T-helper 22 cell (primary cell): Measurements from ENCODE around the gene MEIOB.
"Not testable (repeated sequence)": the region's sequence is repeated elsewhere in the genome, so short reads cannot be mapped to it uniquely, and the experiment has no call there.

Experiments
- DNase-seq: peaks from one replicate; pipeline ENCODE4 v3.0.0-alpha.2; 2020; ENCODE audit warnings: low read depth

The MEIOB gene

DNA sequence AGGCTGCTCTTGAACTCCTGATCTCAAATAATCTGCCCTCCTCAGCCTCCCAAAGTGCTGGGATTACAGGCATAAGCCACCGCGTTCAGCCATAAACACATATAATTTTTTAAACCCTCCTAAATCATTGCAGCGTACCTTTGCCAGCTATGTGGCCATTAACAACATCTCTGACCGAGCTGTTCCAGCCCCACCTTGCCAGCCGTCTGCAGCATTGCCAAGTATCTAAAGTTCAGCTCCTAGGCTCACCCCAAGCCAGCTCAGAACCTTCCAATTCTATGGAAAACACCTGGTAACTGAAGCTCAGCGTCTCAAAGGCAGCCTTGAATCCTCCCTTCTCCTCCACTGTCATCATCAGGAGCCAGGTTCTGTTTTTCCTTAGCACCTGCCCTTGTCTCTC is 5.1 kb upstream of the MEIOB start:
- no peak for DNase-seq

DNA sequence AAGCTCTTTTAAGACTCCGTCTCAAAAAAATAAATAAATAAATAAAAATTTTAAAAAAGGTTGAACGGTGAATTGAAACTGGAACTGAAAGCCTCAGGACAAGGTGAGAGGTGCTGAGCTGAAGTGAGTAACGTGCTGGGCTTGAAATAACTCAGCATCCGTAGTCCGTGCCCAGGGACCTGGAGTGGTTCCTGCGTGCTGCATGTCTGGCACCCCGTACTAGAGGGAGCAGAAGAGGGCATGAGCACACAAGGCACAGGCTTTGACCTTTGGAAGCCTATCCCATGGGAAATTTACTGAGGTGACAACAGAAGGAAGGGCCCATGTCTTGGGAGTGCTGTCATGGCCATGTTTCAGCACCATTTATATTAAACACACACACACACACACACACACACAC is 4.5 kb upstream of the MEIOB start:
- DNase-seq: no peak

DNA sequence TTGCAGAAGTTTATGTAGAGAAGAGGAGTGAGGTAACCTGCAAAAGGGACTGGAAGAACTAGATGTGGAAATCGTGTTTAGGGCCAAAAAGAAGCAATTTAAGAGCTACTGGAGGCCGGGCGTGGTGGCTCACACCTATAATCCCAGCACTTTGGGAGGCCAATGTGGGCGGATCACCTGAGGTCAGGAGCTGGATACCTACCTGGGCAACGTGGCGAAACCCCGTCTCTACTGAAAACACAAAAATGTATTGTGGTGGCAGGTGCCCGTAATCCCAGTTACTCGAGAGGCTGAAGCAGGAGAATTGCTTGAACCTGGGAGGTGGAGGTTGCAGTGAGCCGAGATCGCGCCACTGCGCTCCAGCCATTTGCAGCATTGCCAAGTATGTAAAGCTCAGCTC is 4.1 kb upstream of the MEIOB start:
- not testable (repeated sequence) for DNase-seq

GRCh38 chr16:1874854-1875253 is 2.9 kb upstream of the MEIOB start:
- DNase-seq: no peak

- no peak for DNase-seq
Observed at GRCh38 chr16:1870365-1871082, 1.4 kb downstream of the MEIOB start.

GRCh38 chr16:1865902-1866690 is 5.9 kb downstream of the MEIOB start:
- DNase-seq: no peak

DNA sequence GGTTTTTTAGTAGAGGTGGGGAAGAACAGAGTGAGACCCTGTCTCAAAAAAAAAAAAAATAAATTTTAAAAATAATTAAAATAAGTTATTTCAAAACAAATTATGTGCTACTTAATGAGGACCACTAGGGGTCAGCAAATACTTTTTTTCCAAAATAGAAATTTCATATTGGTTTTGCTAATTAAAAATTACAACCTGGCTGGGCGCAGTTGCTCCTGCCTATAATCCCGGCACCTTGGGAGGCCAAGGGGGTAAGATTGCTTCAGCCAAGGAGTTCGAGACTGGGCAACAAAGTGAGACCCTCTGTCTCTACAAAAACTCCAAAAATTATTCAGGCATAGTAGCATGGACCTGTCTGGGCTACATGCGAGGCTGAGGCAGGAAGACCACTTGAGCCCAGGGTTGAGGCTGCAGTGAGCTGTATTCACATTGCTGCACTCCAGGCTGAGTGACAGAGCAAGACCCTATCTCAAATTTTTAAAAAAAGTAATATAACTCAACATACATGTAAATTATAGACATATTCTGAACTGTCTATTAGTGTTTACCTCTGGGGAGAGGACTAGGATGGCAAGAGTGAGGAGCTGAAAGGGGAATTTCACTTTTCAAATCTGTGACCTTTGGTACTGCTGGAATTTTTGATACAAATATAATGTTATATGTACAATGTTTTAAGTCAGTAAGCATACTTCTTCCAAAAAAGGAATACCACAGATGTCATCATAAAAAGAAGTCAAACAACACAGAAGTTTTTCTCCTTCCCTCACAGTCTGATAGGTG is 8.1 kb downstream of the MEIOB start:
- DNase-seq: no peak

GRCh38 chr16:1862394-1862793 is 9.6 kb downstream of the MEIOB start:
- no peak for DNase-seq

- no peak for DNase-seq
Observed at GRCh38 chr16:1861730-1862129, 10.2 kb downstream of the MEIOB start.

DNA sequence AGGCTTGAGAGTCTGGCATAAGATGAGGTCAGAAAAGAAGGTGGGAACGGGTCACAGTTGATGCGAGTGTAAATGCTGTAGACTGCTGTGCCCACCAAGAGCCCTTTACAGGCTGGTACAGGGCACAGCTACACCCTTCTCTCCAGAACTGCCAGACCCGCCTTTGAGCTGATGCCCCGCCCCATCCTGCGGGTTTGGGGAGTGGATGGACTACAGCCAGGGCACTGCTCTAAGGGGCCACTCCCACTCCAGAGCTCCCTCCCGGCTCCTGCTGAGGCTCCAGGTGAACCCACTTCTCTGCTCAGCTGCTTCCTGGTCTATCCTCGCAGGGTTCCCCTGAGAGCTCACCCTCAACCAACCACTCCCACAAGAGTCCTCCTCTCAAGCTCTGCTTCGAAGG is 12.3 kb downstream of the MEIOB start:
- DNase-seq: no peak

DNA sequence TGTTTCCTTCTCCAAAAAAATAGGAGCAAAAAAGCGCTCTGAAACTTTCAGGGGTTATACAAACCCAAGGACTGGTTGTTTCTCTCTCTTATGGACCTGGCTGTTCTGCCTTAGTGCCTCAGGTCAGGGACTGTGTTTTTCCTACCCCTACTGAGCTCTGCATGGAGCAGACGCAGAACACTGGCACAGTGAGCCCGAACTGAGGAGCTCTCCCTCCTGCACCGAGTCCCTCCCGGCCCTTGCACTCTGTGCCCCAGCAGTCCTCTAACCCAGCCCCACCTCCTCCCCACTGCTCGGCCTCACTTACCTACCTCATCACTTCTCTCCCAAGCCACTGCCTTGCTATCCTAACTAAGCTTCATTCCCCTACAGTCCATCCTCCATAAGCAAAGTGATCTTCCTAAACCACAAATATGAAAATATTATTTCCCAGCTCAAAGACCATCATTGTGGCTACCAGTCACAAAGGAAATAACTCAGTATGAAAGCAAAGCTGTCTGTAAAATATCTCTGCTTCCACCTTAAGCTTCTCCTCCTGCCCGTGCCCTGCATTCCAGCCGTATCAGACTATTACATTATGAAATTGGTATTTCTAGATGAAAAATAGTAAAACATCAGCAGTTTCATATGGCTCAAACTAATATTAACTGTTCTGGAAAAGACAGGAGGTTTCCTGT is 13.6 kb downstream of the MEIOB start:
- DNase-seq: no peak

DNA sequence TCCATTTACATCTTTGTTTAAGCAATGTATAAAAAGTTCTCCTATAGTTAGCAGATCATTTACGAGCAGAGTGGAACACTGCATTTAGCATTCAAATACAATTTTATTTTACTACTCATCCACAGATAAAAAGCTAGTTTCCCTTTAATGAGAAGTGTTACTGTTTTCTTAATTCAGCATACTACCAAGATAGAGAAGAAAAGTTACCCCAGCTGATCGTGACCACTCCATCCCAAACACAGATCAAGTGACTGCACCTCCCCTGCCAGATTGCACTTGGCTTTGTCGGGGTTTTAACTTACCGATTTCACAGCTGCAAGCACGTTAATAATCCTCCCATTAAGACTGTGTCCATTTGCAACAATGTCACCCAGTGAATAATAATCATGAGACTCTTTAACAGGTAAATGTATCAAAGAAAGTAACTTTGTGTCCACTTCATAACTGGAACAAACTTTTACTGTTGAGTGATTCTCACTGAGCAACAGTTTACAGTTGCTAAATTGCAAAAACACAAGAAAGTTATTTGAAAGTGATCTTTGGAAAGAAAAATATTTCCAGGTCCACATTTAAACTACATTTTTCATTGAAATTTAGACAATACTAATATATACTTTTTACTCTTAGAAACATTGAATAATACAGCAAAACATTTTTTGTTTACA is 14.4 kb downstream of the MEIOB start:
- DNase-seq: no peak

DNA sequence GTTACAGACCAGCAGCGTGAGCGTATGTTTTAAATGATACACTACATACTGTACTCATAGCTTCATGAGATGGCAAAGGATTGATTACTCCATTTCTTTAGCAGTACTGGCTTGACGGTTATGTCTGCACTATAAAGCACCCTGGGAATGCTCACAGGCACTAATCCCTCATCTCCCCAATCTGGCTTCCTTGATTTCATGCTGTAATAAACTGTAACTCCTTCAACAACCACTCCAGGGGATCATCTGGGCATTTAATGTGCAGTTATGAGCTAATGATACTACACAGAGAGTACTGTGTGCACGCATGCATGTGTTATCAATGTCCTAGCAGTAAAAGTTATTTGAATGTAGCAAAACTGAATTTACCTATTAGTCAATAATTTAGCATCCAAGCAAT is 20.2 kb downstream of the MEIOB start:
- DNase-seq: no peak

DNA sequence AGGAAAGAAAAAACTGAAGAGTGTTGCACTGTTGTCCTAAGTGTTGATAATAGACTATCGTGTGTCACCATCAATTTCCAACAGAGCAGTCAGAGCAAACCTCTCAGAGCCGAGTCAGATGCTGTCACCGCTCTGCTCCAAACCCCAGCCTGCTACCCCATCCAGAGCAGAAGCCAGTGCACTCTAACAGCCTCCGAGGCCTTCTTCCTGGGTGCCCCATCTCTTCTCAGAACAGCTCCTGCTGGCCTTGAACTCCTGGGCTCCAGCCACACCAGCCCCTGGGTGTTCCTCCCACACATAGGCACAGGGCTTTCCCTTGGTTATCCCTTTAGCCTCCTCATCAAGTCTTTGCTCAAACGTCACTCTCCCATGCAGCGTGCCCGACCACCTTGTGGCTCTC is 21.0 kb downstream of the MEIOB start:
- DNase-seq: no peak

DNA sequence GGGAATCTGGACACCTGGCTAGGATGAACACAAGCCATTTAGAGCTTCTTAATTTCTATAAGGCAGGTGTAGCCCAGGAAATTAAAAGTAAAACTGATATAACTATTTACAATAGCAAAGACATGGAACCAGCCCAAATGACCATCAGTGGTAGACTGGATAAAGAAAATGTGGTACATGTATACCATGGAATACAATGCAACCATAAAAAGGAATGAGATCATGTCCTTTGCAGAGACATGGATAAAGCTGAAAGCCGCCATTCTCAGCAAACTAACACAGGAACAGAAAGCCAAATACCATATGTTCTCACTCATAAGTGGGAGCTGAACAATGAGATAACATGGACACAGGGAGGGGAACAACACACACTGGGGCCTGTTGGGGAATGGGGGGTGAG is 25.5 kb downstream of the MEIOB start:
- DNase-seq: no peak

- no peak for DNase-seq
Observed at GRCh38 chr16:1845985-1846384, 26.0 kb downstream of the MEIOB start.

- DNase-seq: no peak
Observed at GRCh38 chr16:1839554-1839953, 32.4 kb downstream of the MEIOB start.

GRCh38 chr16:1834096-1834495 is 37.9 kb downstream of the MEIOB start:
- no peak for DNase-seq

GRCh38 chr16:1832838-1833454 is 39.0 kb downstream of the MEIOB start:
- no peak for DNase-seq

GRCh38 chr16:1831186-1832075 is 40.5 kb downstream of the MEIOB start:
- DNase-seq: no peak
